ENCODE results near the gene ETHE1.
"Not testable (repeated sequence)": the region's sequence is repeated elsewhere in the genome, so short reads cannot be mapped to it uniquely, and the experiment has no call there.

ETHE1 gene

DNA sequence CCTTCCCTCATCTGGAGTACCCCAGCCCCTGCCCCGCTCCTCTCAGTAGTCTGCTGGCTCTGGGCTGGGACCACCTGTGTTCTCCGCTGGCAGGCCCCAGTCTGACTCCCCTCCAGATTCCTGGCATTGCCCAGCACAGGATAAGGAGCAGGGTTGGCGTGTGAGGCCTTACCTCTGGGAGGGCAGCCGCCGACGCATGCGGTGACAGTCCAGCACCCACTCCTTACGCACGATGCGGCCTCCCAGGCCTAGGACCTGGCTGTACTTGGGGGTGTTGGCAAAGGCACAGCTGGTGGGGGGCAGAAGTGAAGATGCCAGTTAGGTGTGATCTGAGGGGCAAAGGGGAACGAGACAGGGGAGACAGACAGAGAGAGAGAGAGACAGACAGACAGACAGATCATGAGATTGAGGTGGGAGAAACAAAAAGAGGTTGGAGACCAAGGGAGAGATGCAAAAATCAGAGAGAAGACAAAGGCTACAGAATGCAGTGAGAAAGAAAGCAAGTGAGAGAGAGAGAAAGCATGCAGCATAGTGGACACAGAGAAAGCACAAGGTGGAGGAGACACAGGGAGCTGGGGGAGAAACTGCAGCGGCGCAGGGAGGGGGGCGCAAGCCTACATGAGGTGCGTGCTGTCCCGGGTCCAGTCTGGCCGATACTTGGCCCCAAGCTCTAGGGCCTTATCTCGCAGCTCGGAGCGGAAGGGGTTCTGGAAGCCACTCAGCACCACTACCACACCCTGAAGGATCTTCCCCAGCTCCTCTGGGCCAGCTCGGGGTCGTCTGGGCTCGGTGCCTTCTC lies 24.6 kb upstream of the ETHE1 start:
- no peak for DNase-seq

DNA sequence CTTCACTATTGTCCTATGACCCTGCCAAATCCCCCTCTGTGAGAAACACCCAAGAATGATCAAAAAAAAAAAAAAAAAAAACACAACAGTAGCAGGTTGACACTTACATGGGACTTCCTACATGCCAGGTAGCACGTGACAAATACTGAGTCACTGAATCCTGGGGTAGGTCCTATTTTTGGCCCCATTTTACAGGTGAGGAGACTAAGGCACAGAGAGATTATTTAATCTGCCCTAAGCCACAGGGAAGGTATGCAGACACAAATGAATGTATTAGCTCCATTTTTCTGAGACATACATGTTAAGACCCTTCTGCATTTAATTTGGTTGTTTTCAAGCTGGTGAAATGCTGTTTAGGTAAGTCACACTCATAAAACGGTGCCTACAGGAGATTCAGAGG lies 21.7 kb upstream of the ETHE1 start:
- no peak for DNase-seq

DNA sequence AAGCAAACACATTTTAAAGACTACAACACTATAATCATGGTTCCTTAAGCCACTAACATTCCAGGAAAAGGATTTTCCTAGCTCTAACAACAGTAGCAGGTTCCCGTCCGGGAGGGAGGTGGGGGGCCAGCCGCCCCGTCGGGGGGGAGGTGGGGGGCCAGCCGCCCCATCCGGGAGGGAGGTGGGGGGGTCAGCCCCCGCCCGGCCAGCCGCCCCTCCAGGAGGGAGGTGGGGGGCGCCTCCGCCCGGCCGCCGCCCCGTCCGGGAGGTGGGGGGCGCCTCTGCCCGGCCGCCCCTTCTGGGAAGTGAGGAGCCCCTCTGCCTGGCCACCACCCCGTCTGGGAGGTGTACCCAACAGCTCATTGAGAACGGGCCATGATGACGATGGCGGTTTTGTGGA lies 20.9 kb upstream of the ETHE1 start:
- not testable (repeated sequence) for DNase-seq

DNA sequence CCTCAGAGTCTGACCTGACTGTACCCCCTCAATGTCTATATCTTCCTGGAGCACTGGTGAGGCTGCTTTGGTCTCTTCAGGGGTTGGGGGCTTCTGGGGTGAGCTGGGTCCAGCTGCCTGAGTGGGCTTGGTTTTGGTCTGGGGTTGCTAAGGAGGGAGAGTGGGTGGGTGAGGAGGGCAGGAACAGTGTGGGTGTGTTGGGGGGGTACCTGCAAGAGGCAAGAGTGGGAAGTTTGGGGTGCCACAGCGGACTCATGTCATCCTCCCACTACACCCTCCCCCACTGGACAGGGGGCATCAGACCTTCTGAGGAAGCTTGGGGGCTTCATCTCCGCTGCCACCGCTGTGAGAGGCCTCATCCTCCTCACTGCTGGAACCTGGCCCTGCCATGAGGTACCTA lies 19.6 kb upstream of the ETHE1 start:
- DNase-seq, result no peak

DNA sequence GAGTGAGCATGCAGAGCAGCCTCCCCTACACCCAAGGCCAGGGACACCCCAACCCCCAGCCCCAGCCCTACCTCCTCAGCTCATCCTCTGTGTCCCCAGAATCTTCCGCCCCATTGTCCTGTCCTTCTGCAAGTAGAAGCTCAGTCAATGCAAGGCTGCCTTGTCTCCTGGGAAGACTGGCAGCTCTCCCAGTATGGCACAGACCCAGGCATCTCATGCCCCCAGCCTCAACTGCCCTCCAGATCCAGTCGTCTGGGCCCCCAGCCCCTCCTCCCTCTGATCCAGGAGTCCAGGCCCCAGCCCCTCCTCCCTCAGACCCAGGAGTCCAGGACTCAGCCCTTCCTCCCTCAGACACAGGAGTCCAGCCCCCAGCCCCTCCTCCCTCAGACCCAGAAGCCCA lies 19.0 kb upstream of the ETHE1 start:
- no peak for DNase-seq

DNA sequence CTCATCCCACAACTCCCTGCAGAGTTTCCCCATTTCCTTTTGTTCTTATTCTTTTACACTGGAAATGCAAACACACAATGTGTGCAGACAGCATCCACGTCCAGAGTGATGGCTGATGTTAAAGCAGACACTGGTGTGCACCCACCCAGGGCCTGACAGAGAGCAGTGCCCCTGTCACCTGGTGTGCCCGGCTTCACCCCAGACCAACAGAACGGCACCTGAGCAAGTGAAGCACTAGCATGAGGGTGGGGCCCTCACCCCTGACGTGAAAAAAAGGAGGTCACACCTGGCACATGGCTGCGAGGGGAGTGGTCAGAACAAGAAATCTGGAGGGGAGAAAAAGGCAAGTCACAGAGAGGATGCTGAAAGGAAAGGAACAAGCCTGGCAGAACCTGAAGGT lies 18.3 kb upstream of the ETHE1 start:
- no peak for DNase-seq

DNA sequence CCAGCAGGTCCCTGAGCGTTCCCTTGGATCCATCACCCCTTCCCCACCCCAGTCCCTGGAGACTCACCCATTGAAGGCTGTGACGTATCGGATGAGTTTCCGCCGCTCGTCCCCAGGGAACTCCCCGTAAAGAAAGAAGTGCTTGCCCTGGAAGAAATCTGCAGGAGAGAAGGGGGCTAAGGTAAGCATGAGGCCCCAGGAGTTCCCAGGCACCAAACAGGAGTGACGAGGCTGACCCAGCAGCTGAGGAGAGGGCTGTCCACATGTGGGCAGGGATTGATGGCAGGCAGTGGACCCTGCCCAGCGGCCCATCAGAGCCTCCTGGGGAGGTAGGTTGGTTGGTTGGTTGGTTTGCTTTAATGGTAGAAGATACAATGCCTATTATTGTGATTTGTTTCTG lies 17.1 kb upstream of the ETHE1 start:
- no peak for DNase-seq

DNA sequence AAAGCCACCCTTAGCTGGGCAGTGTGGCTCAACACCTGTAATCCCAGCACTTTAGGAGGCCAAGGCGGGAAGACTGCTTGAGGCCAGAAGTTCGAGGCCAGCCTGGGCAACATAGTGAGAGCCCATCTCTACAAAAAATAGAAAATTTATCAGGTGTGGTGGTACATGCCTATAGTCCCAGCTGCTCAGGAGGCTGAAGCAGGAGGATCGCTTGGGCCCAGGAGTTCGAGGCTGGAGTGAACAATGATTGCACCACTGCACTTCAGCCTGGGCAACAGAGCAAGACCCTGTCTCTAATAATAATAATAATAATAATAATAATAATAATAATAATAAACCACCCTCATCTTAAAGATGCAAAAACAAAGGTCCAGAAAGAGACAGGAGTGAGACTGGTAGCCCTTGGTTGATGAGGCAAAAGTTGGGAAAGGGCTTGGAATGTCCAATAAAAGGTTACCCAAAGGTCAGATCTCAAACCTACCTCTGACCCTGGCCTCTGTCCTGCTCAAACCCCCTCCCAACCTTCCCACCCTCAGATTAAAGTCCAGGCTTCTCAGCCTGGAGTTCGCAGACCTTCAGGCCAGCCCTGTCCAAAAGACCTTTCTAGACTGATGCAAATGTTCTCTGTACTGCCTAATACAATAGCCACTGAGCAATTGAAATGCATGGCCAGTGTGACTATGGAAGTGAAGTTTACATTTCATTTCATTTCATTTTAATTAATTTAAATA lies 15.1 kb upstream of the ETHE1 start:
- no peak for DNase-seq

DNA sequence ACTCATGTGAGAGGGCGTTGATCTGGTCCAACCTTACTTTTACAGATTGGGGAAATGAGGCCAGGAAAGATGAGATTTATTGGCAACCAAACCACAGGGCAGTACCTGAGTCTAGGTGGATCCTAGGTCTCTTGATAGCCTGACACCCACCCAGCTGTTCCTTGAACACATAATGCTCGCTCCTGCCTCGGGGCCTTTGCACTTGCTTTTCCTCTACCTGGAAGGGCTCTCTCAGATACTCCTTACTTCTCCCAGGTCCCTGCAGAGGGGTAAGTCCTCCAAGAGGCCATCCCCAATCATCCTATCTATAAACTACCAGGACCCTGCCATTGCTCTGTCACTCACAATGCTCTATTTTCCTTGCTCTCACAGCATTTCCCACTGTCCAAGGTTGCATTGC lies 13.4 kb upstream of the ETHE1 start:
- DNase-seq, result no peak

DNA sequence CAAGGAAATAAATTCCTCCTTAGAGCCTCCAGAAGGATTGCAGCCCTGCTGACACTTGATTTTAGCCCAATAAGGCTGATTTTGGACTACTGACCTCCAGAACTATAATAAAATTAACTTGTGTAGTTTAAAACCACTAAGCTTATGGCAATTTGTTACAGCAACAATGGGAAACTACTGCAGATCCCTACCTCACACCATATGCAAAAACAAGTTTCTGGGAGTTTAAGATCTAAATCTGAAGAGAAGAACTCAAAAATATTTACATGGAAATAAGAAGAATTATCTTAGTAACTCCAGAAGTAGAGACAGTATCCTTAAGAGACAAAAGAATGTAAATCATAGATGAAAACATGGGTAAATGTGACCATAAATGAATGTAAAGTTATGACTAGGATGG lies 11.9 kb upstream of the ETHE1 start:
- DNase-seq, result no peak

DNA sequence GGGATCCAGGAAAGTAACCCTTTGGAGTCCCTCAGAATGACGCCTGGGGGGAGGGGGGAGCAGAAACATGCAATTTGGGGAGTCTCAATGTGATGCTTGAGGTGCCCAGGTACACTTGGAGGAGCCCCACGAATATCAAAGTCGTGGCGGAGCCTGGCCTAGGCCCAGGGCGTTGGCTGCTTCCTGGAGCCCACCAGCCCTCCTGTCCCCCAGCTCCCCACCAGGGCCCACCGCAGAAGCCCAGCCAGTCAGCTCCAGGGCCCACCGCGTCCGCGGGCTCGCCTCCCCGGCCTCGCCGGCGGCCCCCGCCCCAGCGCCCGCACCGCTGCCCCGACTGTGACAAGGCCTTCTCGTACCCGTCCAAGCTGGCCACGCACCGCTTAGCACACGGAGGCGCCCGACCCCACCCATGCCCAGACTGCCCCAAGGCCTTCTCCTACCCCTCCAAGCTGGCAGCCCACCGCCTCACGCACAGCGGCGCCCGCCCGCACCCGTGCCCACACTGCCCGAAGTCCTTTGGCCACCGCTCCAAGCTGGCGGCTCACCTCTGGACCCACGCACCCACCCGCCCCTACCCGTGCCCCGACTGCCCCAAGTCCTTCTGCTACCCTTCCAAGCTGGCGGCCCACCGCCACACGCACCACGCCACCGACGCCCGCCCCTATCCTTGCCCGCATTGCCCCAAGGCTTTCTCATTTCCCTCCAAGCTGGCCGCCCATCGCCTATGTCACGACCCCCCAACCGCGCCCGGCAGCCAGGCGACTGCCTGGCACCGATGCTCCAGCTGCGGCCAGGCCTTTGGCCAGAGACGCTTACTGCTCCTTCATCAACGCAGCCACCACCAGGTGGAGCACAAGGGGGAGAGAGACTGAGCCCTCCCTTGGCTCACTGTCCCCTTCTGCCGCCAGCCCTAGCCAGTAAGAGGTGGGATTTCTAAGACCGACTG lies 8.1 kb upstream of the ETHE1 start:
- DNase-seq, result no peak

DNA sequence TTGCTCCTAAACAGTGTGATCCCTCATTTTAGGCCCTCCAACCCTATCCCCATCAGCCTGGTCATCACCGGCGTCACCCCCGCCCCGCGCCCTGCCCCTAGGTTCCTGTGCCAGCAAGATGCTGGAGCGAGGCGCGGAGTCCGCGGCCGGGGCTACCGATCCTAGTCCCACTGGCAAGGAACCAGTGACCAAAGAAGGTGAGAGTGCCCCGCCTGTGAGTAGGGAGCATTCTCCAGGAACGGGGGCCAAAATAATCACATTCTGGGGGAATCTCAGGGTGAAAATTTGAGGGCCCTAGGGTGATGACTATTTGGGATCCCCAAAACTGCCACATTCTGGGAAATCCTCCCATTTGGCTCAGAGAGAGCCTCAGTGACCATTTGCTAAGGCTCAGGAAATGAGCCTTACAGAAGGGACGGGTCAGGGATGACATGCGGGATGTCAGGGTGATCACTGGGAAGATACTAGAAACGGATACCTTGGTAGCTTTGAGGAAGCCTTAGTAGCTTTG lies 7.4 kb upstream of the ETHE1 start:
- no peak for DNase-seq

DNA sequence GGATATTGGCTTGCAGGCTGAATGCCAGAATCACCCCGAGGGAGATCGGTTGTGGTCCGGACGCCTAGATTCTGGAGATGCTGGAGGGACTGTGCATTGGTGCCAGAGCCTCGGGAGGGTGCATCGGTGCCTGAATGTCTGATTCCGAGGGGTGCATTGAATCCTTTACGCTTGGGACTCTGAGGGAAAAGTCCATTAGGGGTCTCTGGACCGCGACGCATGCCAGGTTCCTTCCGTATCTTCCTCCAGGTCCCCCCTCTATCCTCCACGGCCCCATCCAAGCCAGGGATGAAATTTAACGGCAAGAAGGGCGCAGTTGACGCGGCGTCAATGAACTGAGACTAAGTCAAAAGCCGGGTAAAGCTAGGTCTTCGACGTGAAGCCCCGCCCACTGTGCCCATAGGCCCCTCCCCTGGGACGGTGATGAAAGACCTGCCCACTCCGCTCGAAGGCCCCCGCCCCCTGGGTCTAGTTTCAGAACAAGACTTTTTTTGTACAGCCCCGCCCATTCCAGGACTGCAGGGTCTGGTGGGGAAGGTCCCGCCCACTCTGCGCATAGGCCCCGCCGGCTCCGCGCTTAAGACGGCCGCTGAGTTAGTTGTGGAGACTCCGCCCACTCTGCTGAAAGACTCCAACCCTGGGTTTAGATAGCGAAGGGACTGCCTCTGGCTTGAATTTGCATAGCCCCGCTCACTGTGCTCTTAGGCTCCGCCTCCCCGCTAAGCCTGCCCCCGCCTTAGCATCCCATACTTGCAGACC lies 6.7 kb upstream of the ETHE1 start:
- DNase-seq, result peak; percentile 82

DNA sequence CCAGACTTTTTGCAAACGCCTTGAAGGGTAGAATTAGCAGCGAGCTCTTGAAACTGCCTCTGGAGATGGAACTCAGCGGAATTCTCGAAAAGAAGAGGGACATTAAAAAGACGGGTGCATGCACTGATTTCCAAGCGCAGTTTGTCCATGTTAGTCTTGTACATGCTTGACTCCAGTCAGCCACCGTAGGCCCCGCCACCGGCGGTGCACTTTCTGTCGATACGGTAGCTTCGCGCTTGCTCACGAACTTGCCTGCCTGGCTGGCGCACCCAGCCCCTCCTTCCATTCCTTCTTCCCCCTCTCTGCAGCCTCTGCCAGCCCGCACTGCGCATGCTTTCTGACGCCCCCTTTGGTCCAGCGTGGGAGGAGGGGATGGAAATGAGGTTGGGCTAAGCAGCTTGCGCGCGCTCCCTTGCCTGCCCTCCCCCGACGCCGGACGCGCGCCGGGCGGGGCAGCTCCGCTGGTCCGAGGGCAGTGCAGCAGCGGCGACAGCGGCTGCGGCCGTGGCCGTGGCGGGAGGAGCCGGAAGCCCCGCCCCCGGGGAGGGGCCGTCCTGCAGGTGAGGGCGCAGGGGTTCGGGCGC lies 6.1 kb upstream of the ETHE1 start, which contains the start of gene ZNF575:
Gene ZNF575, plus strand, starts transcription at position 227 of the 584 bp plus-strand sequence. CDS start 1,235 bp downstream, outside the sequence.
- peak; percentile 86 for DNase-seq

DNA sequence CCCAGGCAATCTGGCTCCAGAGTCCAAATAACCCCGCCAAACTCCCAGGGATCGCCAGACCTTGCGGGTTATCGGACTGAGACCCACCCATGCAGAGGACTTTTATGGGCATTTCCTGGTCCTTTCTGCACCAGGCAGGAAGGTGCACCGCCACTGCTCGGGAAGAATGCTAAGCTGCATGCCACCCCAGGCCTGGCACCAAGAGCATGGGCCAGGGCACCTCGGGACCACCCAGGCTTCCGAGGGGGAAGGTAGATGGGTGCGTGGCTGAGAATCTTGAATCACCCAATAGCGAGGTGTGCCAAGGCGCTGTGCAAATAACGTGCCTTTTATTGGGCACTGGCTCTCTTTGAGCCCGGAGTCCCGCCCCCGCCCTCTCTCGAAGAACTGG lies 5.6 kb upstream of the ETHE1 start:
- no peak for DNase-seq

DNA sequence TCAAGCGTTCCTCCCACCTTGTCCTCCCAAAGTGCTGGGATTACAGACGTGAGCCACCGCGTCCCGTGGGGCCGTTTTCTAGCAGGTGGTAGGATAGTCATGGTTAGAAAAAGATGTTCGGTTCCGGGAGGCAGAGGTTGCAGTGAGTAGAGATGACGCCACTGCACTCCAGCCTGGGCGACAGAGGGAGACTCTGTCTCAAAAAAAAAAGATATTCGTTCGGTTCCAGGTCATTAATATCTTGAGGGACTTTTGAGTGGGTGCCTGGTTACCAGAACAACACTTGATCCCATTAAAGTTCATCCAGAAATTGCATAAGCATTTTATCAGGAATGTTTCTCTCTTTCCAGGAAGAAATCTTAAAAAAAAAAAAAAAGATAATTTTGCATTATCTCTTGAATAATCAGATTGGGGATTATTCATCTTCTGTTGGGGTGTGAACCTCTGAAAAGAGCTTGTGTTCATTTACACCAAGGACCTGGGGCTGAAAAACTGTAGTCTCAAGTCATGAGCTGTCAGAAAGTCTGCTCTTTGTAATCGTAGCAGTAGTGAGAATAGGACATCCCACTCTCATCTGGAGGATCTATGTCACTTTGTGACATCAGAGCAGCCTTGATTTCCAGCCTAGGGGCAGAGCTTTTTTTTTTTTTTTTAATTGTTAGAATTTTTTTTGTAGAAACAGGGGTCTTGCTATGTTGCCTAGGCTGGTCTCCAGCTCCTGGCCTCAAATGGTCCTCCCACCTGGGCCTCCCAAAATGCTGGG lies 1.0 kb upstream of the ETHE1 start:
- no peak for DNase-seq

DNA sequence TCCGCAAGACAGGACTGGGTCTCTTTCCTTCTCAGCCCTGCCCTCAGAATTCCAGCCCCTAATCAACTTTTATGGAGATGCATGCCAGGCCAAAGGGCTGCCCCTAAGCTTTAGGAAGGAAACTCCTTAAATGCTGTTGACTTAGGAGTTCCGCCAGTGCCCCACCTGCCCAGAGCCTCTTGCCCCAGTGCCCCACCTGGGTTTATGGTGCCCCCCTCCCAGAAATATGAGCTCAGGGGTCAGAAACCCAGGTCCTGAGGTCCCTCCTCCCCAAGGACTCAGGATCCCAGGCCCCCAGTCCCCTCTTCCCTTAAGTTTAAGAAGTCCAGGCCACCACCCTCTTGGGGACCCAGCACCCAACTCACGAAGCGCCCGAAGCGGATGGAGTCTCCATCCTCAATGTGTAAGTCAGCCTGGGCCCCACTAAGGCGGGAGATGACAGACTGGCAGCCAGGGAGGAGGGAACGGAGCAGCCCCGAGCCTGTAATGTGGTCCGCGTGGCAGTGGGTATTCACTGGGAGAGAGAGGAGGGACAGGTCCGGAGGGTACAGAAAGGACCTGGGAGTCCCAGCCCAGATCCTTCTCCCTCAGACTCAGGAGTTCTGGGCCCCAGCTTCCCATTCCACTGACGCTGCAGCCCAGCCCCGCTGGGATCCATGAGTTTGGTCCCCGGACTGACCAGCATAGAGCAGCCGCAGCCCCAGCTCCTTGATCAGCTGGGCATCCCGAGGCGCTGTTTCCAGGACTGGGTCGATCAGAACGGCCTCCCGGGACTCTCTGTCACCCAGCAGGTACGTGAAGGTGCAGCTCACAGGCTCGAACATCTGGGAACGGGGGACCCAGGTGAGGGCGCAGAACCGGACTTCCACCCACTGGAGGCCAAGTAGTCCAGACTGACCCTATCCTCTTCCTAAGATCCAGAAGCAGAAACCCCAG lies 897 bp downstream of the ETHE1 start:
- no peak for DNase-seq

DNA sequence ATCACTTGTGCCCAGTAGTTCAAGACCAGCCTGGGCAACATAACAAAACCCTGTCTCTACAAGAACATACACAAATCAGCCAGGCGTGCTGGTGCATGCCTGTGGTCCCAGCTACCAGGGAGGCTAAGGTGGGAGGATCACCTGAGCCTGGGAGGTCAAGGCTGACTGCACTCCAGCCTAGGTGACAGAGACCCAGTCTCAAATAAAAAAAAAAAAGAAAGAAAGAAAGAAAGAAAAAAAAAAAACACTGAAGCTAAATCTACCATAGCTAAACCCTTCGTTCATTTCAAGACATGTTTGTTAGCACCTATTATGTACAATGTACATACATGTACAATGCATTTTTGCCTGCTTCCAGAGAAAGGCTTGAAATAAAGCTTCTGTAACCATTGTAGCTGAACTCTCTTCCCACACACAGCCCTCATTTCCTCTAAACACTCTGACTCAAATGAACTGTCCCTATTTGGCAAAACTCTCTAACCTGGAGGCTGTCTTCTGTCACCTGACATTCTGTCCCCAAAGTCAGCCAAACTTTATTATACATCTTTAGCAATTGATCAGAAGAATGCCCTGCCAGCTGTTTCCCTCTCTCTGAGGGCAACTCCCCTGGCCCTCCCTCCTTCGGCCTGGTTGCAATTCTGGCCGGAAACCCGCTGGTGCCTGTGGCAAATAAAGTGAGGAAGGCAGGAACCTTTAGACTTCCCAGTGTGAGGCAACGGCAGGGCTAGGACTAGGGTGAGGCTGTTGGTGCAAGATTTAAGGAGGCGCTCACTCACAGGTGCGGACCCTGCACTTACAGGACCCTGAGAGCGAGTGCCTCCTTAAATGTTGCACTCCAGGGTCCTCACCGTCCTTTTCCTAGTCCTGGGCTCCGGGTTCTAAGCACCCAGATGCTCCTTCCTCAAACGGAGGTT lies 1.8 kb downstream of the ETHE1 start:
- no peak for DNase-seq

DNA sequence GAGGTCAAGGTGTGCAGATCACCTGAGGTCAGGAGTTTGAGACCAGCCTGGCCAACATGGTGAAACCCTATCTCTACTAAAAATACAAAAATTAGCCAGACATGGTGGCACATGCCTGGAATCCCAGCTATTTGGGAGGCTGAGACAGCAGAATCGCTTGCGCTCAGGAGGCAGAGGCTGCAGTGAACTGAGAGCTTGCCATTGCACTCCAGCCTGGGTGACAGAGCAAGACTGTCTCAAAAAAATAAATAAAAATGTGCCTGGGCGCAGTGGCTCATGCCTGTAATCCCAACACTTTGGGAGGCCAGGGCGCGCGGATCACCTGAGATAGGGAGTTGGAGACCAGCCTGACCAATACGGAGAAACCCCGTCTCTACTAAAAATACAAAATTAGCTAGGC lies 3.3 kb downstream of the ETHE1 start:
- DNase-seq, result not testable (repeated sequence)

Data from RPMI8226 (cell line).